Measurements from ENCODE around the gene FLNB.

FLNB gene

GRCh38 chr3:58176185-58176530 is 167.9 kb downstream of the FLNB start:
- no peak for TF ChIP-seq ZNF837 (tag by site-specific recombination; IDR thresholded peaks at IDR 0.05)
- no peak for TF ChIP-seq ZNF133 (tag by site-specific recombination; IDR thresholded peaks at IDR 0.05)
- TF ChIP-seq ZNF571 (tag by site-specific recombination; IDR thresholded peaks at IDR 0.05): no peak
- no peak for TF ChIP-seq FEZF1 (tag by site-specific recombination; IDR thresholded peaks at IDR 0.05)
- TF ChIP-seq ZNF777 (tag by site-specific recombination; IDR thresholded peaks at IDR 0.05; ENCODE audit: borderline replicate concordance): no peak
- no peak for TF ChIP-seq ZNF521 (tag by site-specific recombination; IDR thresholded peaks at IDR 0.05)
- TF ChIP-seq ZBTB6 (tag by site-specific recombination; IDR thresholded peaks at IDR 0.05): no peak
- TF ChIP-seq ZBTB21 (tag by site-specific recombination; IDR thresholded peaks at IDR 0.05): no peak
- TF ChIP-seq ZBTB7A (tag by site-specific recombination; IDR thresholded peaks at IDR 0.05; ENCODE audit: low read depth): no peak
- TF ChIP-seq ZNF529 (tag by site-specific recombination; IDR thresholded peaks at IDR 0.05; ENCODE audit: insufficient replicate concordance): no peak
- no peak for TF ChIP-seq WT1 (tag by site-specific recombination; IDR thresholded peaks at IDR 0.05)
- no peak for TF ChIP-seq ZSCAN4 (tag by site-specific recombination; IDR thresholded peaks at IDR 0.05)
- TF ChIP-seq CTCF (tag by site-specific recombination; IDR thresholded peaks at IDR 0.05): no peak
- no peak for TF ChIP-seq ZNF449 (tag by site-specific recombination; IDR thresholded peaks at IDR 0.05)
- TF ChIP-seq ZNF629 (tag by site-specific recombination; IDR thresholded peaks at IDR 0.05): no peak
- no peak for TF ChIP-seq ZFP69B (tag by site-specific recombination; IDR thresholded peaks at IDR 0.05)
- no peak for TF ChIP-seq YY1 (tag by site-specific recombination; IDR thresholded peaks at IDR 0.05)
- H3K4me3 ChIP-seq (ENCODE audit: low read depth, low read length): no peak overlapping the region
- H3K4me1 ChIP-seq (ENCODE audit: control insufficient read depth, insufficient read depth, low read length): no peaks in the 10 kb centered on the region
- H3K9me3 ChIP-seq (ENCODE audit: control insufficient read depth, insufficient read depth, low read depth, low read length): no peaks in the 10 kb centered on the region
- POLR2A ChIA-PET: no interaction called here
- CTCF ChIA-PET: interaction anchor here (1.9 to 4.8 kb wide), 2 partner anchors 10 to 130 kb away, joined by 7 to 34 read pairs; partner anchors contain the start of genes HTD2 and RPP14
- H3K36me3 ChIP-seq (ENCODE audit: control insufficient read depth in 2 of 2, insufficient read depth in 1 of 2, low read length in 2 of 2): peaks cover 0 to 8% of the 10 kb centered on the region in 2 experiments; a peak in 1 of 3 replicates
- no peak overlapping the region for H3K27ac ChIP-seq (ENCODE audit: extremely low read depth, low read depth, low read length)

- H3K36me3 ChIP-seq (ENCODE audit: control insufficient read depth in 2 of 2, insufficient read depth in 1 of 2, low read length in 2 of 2): peaks cover 0 to under 1% of the 10 kb centered on the region in 2 experiments; a peak in 1 of 3 replicates
- no peak for TF ChIP-seq ZNF18 (tag by site-specific recombination; IDR thresholded peaks at IDR 0.05)
- TF ChIP-seq ZIC2 (tag by site-specific recombination; IDR thresholded peaks at IDR 0.05): no peak
- TF ChIP-seq KLF7 (tag by site-specific recombination; IDR thresholded peaks at IDR 0.05; ENCODE audit: borderline replicate concordance): no peak
- TF ChIP-seq ZNF214 (tag by site-specific recombination; IDR thresholded peaks at IDR 0.05; ENCODE audit: borderline replicate concordance): no peak
- no peak for TF ChIP-seq ZNF341 (tag by site-specific recombination; IDR thresholded peaks at IDR 0.05; ENCODE audit: low read depth)
- TF ChIP-seq ZNF133 (tag by site-specific recombination; IDR thresholded peaks at IDR 0.05): no peak
- no peak for TF ChIP-seq ZNF626 (tag by site-specific recombination; IDR thresholded peaks at IDR 0.05)
- TF ChIP-seq ZFHX2 (tag by site-specific recombination; conservative IDR thresholded peaks at IDR 0.05): peak; percentile 71
- peak; percentile 73 for TF ChIP-seq EGR2 (tag by site-specific recombination; IDR thresholded peaks at IDR 0.05; ENCODE audit: low read depth)
- no peak for TF ChIP-seq ZNF777 (tag by site-specific recombination; IDR thresholded peaks at IDR 0.05; ENCODE audit: borderline replicate concordance)
- no peaks in the 10 kb centered on the region for H3K9me3 ChIP-seq (ENCODE audit: control insufficient read depth, insufficient read depth, low read depth, low read length)
- ChIA-PET POLR2A (no interaction called here), CTCF (interaction anchor here (0.6 to 4.8 kb wide), 26 partner anchors 10 to 975 kb away, joined by 3 to 34 read pairs (median 4); partner anchors contain the start of genes FLNB, HTD2 and RPP14)
- H3K4me1 ChIP-seq (ENCODE audit: control insufficient read depth, insufficient read depth, low read length): no peaks in the 10 kb centered on the region
- no peak overlapping the region for H3K27ac ChIP-seq (ENCODE audit: extremely low read depth, low read depth, low read length)
- no peak overlapping the region for H3K4me3 ChIP-seq (ENCODE audit: low read depth, low read length)
These were observed 168.7 kb downstream of the FLNB start for GRCh38 chr3:58176827-58177489.

Data from HEK293 (cell line).